GDM1 (cell line): ENCODE data around the gene KIF3B.
"Not testable (repeated sequence)": the region's sequence is repeated elsewhere in the genome, so short reads cannot be mapped to it uniquely, and the experiment has no call there.

Source experiments
- DNase-seq: peaks from one replicate; lab custom pipeline; 2025; lab: John Stamatoyannopoulos, UW

KIF3B gene

DNA sequence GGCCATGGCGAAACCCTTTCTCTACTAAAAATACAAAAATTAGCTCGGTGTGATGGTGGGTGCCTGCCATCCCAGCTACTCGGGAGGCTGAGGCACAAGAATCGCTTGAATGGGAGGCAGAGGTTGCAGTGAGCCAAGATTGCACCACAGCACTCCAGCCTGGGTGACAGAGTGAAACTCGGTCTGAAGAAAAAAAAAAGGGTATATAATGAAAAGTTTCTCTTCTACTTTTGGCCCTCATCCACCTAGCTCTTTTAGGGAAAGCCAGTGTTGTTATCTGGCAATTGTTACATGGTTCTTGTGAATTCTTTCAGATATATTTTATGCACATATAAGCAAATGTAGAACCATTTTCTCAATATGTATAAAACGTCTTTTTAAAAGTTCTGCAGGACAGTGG is 19.0 kb downstream of the KIF3B start:
- no peak for DNase-seq

DNA sequence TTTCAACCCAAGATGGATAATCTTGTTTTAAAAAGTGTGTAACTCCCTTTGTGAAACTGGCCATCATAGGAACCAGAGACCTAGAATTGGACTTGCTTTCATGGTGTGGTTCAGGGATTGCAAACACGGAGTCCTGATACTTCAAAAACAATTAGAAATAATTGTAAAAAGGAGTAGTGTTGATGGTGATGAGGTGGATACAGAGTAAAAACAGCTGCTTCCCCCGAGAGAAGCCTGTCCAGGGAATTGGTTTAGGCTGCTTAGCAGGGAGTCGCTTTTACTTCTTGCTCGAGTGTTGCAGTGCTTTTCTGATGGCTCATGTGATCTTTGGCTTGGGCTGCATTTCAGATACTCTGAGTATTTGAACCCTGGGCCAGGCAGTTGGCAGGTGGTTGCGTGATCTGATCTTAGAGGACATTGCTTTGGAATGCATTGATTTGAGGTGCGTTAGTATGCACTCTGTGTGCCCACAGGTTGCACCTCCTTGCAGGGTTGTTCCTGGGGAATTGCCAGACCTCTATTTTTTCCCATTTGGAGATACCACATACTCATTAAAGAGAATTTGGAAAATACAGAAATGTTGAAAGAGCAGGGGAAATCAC is 19.5 kb downstream of the KIF3B start:
- DNase-seq: no peak

DNA sequence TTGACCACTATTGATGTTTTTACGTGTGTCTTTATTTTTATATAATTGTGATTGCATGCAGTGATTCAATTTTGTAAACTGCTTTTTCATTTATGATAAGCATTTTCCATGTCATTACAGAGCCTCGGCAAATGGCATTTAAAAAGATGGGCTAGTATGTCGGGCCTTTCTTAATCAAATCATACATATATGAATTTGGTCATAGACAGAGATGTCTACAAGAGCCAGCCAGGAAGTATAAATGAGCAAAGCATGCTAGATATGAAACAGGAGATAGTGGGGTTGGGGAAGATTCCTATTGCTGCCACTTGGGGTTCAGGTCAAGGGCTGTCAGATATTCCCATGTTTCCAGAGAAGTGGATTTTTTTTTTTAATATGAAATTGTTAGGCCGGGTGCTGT is 20.0 kb downstream of the KIF3B start:
- no peak for DNase-seq

DNA sequence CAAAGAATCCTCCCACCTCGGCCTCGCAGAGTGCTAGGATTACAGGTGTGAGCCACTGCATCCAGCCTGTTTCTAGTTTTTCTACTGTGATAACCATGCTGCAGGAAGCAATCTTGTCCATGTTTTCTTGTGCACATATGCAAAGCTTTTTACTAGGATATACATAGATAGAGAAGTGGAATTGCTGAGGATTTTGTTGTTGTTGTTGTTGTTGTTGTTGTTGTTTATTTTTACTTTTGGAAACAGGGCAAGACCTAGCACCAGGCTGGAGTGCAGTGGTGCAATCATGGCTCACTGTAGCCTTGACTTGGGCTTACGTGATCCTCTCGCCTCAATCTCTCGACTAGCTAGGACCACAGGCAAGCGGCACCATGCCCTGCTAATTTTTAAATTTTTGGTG is 23.2 kb downstream of the KIF3B start:
- no peak for DNase-seq

DNA sequence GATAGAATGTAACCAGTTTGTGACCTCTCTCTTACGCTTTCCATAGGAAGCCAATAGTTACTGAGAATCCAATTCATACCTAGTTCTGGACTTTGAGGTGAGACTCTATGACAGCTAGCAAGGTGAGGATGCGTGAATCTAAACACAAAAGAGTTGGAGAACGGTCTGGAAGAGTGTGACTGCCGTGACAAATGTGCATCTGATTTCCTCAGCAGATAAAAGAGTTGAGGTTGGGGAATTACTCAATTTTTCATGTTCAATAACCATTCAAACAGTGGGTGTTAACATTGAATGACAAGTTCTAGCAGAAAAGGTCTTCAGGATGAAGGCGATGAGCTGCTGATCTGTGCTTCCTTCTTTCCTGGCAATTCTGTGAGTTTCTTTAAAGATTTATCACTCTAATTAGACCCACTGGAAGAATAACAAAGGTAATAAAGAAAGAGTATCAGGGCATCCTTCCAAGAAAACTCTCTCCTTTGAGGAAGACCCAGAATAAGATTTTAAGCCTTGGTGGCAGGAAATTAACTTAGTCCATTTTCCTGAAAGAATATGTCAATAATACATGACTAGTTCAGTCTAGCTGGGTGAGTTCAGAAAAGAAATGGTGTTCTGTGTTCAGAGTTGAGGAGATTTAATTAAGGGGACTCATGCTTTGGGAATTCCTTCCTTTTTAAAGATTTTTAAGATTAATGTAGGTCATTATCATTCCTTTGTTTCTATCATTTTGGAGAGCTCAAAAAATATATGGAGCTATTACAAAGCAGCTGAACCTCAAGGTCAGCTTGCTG is 24.5 kb downstream of the KIF3B start:
- DNase-seq: no peak

DNA sequence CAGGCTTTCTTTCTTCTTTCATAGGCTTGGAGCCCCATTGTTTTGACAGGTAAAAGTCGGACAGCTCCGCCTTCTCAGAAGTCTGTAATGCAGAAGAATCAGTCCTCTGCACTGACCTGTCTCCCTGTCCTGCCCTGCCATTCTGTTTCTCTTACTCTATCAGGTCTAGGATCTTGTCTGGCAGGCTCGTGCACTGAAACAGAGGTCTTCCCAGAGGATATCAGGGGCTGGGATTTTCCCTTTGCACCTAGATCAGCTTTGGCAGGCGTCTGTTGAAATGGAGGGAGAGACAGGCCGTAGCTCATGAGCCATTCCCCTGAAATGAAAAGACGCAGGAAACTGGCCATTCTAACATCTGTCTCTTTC is 25.0 kb downstream of the KIF3B start:
- no peak for DNase-seq

DNA sequence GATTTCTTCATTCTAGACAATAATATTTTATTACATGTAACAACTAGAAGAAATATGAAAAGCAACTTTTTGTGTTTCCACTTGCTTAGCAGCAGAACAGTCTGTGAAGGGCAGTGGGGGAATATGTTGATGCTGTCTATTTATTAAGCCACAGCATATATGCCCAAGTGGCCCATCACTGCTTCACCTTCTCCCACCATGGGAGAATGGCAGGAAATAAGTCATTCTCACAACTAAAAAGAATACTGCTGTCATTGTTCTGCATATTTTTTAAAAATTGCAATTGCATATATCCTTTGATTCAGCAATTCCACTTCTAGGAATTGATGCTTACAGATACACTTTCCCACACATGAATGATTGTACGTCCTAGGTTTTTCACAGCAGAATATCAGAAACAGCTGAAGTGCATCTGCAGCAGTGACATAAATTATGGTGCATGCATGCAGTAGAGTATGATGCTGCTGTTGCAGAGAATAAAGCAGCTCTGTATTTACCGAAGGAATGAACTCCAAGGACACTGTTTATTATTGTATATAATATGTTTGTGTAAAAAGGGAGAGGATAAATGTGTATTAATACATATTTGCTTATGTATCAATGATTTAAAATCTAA is 26.8 kb downstream of the KIF3B start:
- DNase-seq: no peak

DNA sequence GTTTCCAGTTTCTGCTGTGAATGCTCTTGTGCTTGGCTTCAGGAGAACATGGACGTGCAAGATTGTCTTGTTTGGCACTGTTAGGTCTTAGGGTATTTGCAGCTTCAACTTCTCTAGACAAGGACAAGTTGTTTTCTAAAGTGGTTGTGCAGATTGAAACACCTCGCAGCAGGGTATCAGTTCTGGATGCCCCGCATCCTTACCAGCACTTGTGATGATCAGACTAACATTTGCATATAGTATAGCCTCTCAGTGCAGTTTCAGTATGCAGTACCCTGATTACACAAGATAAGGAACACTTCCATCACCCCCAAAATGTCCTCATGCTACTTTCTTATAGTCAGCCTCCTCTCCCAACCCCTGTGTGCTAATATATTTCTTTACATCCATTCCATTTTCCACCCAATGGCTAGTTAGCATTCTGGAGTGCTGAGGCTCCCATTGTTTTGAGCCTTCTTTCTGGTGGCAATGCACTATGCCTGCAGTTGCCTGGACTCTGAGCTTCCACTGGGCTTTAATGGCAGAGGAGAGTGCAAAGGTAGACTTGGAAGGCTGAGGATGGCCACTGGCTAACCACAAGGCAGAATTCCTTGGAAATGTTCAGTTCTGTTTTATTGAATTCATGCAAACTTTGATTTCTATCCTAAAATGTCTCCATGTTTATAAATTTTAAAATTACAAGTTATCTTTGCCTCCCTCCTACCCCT is 35.4 kb downstream of the KIF3B start:
- no peak for DNase-seq

DNA sequence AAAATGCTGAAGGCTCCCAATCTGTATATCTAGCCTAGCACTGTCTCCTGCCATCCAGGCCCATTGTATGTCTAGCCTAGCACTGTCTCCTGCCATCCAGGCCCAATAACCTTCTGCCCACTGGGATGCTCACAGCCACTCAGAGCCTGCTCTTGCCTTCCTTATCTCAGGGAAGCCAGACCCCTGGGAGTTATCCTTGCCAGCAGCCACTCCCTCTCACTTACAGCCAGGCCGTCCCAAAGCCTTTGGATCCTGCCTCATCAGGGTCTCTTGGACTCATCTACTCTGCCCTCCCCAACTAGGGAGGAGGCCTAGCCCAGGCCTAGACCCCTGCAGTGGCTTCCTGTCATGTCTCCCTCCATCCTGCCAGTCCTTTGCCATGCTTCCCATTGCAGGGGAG is 37.3 kb downstream of the KIF3B start:
- DNase-seq: no peak

DNA sequence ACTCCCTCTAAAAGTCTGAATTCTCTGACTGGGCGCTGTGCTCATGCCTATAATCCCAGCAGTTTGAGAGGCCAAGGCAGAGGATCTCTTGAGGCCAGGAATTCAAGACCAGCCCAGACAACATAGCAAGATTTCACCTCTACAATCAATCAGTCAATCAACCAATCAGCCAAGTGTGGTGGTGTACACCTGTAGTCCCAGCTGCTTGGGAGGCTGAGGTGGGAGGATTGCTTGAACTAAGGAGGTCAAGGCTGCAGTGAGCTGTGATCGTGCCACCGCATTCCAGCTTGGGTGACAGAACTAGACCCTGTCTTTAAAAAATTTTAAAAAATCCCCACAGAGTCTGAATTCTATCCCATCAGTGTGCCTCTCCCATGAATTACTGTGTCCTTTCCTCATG is 37.9 kb downstream of the KIF3B start:
- no peak for DNase-seq

DNA sequence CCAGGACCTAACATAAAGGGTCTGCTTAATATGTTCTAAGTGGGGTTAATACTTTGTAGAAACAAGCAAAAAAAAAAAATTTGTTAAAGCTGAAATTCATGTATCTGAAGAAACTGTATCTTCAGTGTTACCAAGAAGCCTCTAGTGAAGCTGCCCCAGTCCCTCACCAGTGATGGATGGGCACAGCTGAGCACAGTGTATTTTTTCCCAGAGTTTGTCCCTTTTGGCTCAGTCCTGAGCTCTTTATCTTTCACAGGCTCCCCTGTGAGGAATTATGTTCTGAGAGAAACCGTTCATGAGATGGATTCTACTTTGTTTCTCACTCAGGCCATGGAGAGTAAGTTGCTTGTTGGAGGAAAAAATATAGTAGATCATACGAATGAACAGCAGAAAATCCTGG is 38.4 kb downstream of the KIF3B start:
- DNase-seq: no peak

DNA sequence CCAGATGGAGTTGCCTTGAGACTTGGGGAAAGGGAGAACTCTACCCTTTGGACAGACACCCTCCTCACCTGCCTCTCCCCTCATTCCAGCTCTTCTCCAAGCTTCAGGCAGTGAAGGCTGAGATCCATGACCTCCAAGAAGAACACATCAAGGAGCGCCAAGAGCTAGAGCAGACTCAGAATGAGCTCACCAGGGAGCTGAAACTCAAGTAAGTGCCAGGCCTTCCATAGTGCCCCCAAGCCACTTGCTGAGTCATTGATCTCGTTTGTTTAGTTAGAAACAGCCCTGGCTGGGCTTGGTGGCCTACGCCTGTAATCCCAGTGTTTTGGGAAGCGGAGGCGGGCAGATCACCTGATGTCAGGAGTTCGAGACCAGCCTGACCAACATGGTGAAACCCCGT is 39.2 kb downstream of the KIF3B start:
- no peak for DNase-seq

DNA sequence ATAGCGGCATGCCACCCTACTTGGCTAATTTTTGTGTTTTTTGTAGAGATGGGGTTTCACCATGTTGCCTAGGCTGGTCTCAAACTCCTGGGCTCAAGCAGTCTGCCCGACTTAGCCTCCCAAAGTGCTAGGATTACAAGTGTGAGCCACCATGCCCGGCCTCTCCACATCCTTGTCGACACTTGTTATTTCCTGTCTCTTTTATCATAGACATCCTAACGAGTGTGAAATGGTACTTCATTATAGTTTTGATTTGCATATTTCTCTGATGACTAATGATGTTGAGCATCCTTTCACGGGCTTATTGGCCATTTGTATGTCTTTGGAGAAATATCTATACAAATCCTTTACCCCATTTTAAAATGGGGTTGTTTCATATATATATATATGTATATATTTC is 41.6 kb downstream of the KIF3B start:
- no peak for DNase-seq

DNA sequence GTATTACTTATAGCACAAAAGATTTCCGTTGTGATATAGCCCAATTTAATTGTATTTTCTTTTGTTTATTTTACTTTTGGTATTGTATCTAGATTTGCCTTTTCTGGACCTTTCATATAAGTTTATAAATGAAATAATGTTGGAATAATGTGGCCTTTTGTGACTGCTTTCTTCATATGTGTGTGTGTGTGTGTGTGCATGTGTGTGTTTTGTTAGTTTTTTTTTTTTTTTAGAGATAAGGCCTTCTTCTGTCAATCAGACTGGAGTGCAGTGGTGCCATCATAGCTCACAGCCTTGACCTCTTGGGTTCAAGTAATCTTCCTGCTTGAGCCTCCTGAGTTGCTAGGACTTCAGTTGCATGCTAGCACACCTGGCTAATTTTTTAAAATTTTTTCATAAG is 42.9 kb downstream of the KIF3B start:
- DNase-seq: no peak

DNA sequence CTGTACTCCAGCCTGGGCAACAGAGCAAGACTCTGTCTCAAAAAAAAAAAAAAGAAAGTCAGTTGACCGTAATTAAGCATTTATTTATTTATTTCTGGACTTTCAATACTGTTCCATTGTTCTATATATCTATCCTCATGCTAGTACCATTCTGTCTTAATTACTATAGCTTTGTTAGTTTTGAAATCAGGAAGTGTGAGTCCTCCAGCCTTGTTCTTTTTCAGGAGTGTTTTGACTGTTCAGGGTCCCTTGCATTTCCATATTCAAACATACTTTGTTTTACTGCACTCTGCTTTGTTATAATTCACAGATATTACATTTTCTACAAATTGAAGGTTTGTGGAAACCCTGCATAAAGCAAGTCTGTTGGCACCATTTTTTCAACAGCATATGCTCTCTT is 43.9 kb downstream of the KIF3B start:
- DNase-seq: no peak

DNA sequence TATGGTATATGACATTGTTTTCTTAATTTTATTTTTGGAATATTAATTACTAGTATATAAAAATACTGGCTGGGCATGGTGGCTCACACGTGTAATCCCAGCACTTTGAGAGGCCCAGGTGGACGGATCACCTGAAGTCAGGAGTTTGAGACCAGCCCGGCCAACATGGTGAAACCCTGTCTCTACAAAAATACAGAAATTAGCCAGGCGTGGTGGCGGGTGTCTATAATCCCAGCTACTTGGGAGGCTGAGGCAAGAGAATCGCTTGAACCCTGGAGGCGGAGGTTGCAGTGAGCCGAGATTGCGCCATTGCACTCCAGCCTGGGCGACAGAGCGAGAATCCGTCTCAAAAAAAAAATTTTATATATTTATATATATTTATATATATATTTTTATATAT is 44.8 kb downstream of the KIF3B start:
- DNase-seq: not testable (repeated sequence)

DNA sequence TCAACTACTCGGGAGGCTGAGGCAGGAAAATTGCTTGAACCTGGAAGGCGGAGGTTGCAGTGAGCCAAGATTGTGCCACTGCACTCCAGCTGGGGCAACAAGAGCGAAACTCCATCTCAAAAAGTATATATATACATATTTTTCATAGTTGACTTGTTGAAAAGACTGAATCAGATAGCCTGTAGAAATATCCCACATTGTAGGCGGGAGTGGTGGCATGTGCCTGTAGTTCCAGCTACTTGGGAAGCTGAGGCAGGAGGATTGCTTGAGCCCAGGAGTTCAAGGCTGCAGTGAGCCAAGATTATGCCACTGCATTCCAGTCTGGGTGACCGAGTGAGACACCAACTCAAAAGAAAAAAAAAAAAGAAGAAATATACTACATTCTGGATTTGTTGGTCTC is 46.3 kb downstream of the KIF3B start:
- not testable (repeated sequence) for DNase-seq

DNA sequence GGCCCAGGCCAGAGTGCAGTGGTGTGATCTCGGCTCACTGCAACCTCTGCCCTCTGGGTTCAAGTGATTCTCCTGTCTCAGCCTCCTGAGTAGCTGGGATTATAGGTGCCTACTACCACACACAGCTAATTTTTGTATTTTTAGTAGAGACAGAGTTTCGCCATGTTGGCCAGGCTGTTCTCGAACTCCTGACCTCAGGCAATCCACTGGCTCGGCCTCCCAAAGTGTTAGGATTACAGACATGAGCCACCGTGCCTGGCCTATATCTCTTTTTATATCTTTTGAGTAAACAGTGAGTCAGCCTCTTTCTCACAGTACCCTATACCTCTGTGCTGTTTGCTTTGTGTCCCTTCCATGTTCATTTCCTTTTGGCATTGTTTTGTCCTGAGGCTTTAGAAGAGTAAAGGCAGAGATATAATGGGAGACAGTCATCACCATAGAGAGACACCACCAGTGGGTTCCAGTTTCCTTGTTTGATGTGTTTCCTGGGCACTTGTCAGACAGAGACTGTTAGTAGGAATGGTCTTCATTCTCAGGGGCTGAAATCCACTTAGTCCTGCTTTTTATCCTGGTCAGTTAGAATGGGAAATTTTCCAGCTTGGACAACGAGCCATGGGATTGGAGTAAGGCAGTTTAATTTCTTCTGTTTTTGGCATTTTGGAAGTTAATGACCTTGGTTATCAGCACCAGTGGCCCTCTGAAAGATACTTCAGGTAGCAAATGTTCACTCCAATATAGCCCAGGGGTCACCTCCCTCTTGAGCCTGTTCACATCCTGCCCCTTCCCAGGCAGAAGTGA is 48.5 kb downstream of the KIF3B start:
- DNase-seq: no peak

DNA sequence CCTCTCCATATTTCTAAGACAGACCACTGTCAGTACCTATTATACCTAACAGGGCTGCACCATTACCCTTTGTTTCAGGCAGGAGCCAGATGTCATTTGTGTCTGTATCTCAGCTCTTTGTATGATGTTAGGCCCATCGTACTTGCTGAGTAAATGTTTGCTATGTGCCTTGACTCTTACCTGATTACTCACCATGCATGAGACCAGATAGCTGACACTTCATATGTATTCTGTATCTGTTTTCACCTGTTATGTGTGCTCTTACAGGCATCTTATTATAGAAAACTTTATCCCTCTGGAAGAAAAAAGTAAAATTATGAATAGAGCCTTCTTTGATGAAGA is 49.0 kb downstream of the KIF3B start:
- DNase-seq: no peak

DNA sequence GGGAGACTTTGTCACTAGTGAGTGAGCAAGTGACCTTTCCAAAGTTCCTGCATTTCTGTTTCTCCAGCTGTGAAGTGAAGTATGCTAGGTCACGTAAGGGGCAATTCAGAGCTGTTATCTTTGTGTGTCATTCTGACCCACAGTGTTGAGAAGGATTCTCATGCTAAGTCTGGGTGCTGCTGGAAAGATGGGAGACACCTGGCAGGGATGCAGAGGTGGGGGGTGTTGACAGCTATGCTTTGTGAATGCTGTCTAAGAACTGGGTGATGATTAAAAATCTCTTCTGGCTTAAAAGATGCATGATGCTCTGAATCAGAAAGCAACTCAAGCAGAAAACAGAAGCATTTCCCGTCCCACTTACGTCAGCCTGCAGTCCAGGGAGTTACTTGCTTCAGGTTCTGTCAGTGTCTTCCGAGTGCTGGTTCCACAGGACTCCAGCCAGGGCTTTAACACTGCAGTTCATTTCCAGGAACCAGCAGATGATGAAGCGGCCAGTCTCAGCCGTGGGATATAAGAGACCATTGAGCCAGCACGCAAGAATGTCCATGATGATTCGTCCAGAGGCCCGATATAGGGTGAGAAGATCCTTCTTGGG is 49.7 kb downstream of the KIF3B start:
- DNase-seq: no peak

DNA sequence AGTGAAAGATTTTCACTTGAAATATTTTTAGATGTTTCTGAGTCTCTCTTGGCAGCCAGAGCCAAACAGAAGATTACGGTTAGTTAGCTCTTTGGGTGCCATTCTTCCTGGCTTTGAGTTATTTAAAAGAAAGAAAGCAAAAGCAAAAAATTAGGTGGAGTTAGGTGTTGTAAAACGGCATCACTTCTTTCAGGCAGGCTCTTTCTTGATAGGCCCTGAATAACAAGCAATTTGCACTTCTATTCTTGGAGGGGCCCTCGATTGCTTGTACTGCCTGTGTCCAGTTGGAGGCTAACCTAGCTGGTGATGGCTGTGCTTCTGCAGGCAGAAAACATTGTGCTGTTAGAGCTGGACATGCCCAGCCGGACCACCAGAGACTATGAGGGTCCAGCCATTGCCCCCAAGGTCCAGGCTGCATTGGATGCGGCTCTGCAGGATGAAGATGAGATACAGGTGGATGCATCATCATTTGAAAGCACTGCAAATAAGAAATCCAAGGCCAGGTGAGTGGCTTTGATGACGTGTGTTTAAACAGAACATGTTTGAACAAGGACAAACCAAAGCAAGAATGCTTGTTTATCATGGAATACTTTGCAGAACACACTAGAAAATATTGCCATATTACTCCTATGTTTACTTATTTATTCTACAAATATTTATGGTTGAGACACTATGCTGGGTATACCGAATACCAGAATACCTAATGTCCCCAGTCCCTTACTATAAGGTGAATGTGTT is 52.5 kb downstream of the KIF3B start:
- no peak for DNase-seq
